Measurements from ENCODE around the gene C1orf159. TPM values are rescaled to one million over a fixed set of nuclear protein-coding genes. Genes with fewer than 3 reads are reported as not detected.

C1orf159 gene
- total and polyA plus RNA-seq, 10 of the 15 experiments (the other 5 are each of a cell fraction or from before 2014, with no cell fraction given) = 0.11 to 23.4 (median 8.0) TPM

GRCh38 chr1:1145547-1145914 is 29.6 kb upstream of the C1orf159 start:
- no TSS peak for BruUV-seq (replicated peaks)

More at GRCh38 chr1:1145547-1145914, 29.6 kb upstream of the C1orf159 start:
- 66% methylated on average over 9 of the region's 9 CpGs for WGBS (ENCODE audit: insufficient coverage, insufficient replicate concordance, low lambda C conversion rate, missing lambda C conversion rate)
- H3K27me3 ChIP-seq (replicated peaks in 1 of 2; ENCODE audit: control insufficient read depth in 2 of 2, insufficient read depth in 2 of 2, low read length in 1 of 2) = no peaks in the 10 kb centered on the region
- intact Hi-C loops (cut with micrococcal nuclease; ENCODE audit: unreplicated experiment) = no loop called here
- FAIRE-seq = no peak
- in situ Hi-C loops (cut with MboI) = no loop called here
- no peak overlapping the region for H3K27ac ChIP-seq (ENCODE audit: control insufficient read depth, insufficient read depth)
- H3K9me3 ChIP-seq (replicated peaks; ENCODE audit: control insufficient read depth, insufficient read depth, low read length) = no peaks in the 10 kb centered on the region
- ATAC-seq = no peak
- ChIA-PET POLR2A (no interaction called here), SMC1A (ENCODE audit: uncharacterized antibody, unreplicated experiment) (no interaction called here), RAD21 (ENCODE audit: unreplicated experiment) (no interaction called here), CTCF (no interaction called here)
- H2AFZ ChIP-seq (ENCODE audit: control insufficient read depth, low read depth, low read length) = no peak overlapping the region
- H3K4me3 ChIP-seq = no peak overlapping the region
- H4K20me1 ChIP-seq (ENCODE audit: control insufficient read depth, insufficient read depth) = no peaks in the 10 kb centered on the region
- H3K4me1 ChIP-seq (ENCODE audit: control insufficient read depth, insufficient read depth, low read length) = peaks cover 8% of the 10 kb centered on the region
- no peak overlapping the region for H3K9ac ChIP-seq (ENCODE audit: control insufficient read depth, insufficient read depth, low read length)
- no peak overlapping the region for H3K4me2 ChIP-seq (ENCODE audit: control insufficient read depth, insufficient read depth)
- DNase-seq (ENCODE audit: low read depth, low spot score) = no peak
- no peaks in the 10 kb centered on the region for H3K79me2 ChIP-seq (ENCODE audit: control insufficient read depth, insufficient read depth, low read length)
- no peaks in the 10 kb centered on the region for H3K36me3 ChIP-seq (ENCODE audit: control insufficient read depth in 2 of 2, insufficient read depth in 2 of 2, low read length in 1 of 2)
- peak; percentile 34; the same call in 1 of the 2 replicates for TF ChIP-seq NR2C1 (IDR thresholded peaks at IDR 0.05)
- no peak for TF ChIP-seq ATF3 (IDR thresholded peaks at IDR 0.05; ENCODE audit: borderline replicate concordance, extremely low read depth, low read depth, low read length)
- TF ChIP-seq NR2F1 (conservative IDR thresholded peaks at IDR 0.05) = peak; percentile 73; the same call in 1 of the 2 replicates
- TF ChIP-seq FOXM1 (IDR thresholded peaks at IDR 0.05; ENCODE audit: low read depth, low read length) = no peak
- no peak for TF ChIP-seq MTA2 (IDR thresholded peaks at IDR 0.05; ENCODE audit: low read depth)
- no peak for TF ChIP-seq ZSCAN29 (IDR thresholded peaks at IDR 0.05)
- no peak for TF ChIP-seq HCFC1 (IDR thresholded peaks at IDR 0.05; ENCODE audit: low read length)
- TF ChIP-seq NFYA (IDR thresholded peaks at IDR 0.05; ENCODE audit: borderline replicate concordance, low read depth, low read length) = no peak
- TF ChIP-seq PBX3 (IDR thresholded peaks at IDR 0.05; ENCODE audit: insufficient replicate concordance, low read depth, low read length) = no peak
- TF ChIP-seq RBBP5 (conservative IDR thresholded peaks at IDR 0.05) = no peak
- TF ChIP-seq ATF2 (IDR thresholded peaks at IDR 0.05; ENCODE audit: low read length) = no peak
- TF ChIP-seq HDAC6 (IDR thresholded peaks at IDR 0.05; ENCODE audit: unreplicated experiment) = no peak

Measured in GM12878 (cell line).